Tibial nerve (tissue), 4 donors: ENCODE data around the gene RGS6. TPM values are rescaled to one million over a fixed set of nuclear protein-coding genes. Genes with fewer than 3 reads are reported as not detected.

Experiments used
- DNase-seq, 2 donors: peaks; one replicate each; pipeline ENCODE4 v3.0.0-alpha.2; 2019; ENCODE audit warnings: low spot score in 2 of 2
- H3K27ac ChIP-seq, 4 donors: fragments of 200-600 bp; sonication (generic) in 3 of 4; one replicate each; pipeline ENCODE4 v1.5.1; 2017 to 2019; ENCODE audit warnings: mild to moderate bottlenecking in 1 of 4
- H3K27me3 ChIP-seq, 2 donors: fragments of 200-600 bp; sonication (generic) in 1 of 2; one replicate each; pipeline versions ENCODE4 v1.5.1 to v1.6.0; 2017 to 2019
- H3K36me3 ChIP-seq, 3 donors: fragments of 200-600 bp; sonication (generic); one replicate each; pipeline ENCODE4 v1.5.1; 2018 to 2019
- H3K4me1 ChIP-seq, 4 donors: fragments of 200-600 bp; sonication (generic) in 3 of 4; one replicate each; pipeline ENCODE4 v1.5.1; 2017 to 2019
- H3K4me3 ChIP-seq, 4 donors: fragments of 200-600 bp; sonication (generic) in 3 of 4; one replicate each; pipeline ENCODE4 v1.5.1; 2017 to 2019; ENCODE audit warnings: mild to moderate bottlenecking in 1 of 4, moderate library complexity in 1 of 4
- H3K9me3 ChIP-seq, 4 donors: fragments of 200-600 bp; sonication (generic) in 3 of 4; one replicate each; pipeline ENCODE4 v1.5.1; 2017 to 2019
- CTCF ChIP-seq, 5 experiments: fragments of 200-600 bp in 3 of 5; fragments of 450-650 bp in 2 of 5; sonication (generic) in 3 of 5; IDR thresholded peaks; one replicate each; pipeline ENCODE4 v1.5.1; 2016 to 2019; ENCODE audit warnings: antibody characterized with exemption in 5 of 5, mild to moderate bottlenecking in 3 of 5, moderate library complexity in 2 of 5
- EP300 ChIP-seq, 2 donors: sonication (generic); formaldehyde crosslinking; IDR thresholded peaks; one replicate each; pipeline ENCODE4 v1.6.1; 2017; ENCODE audit warnings: antibody characterized with exemption in 2 of 2, mild to moderate bottlenecking in 1 of 2
- POLR2A ChIP-seq, 2 donors: fragments of 450-650 bp; IDR thresholded peaks; one replicate each; pipeline ENCODE4 v1.6.1; 2017; ENCODE audit warnings: antibody characterized with exemption in 2 of 2, mild to moderate bottlenecking in 2 of 2, moderate library complexity in 2 of 2
- WGBS, 2 donors: methylation state at CpG; one replicate each; pipeline ENCODE4 v1.1.5; 2018; 5-methylcytosine and 5-hydroxymethylcytosine counted together
- total RNA-seq, 4 donors: library from RNA; depleted of rRNA; stranded (reverse); fragments of >200 nt; gene quantifications; one replicate each; pipeline ENCODE4 v1.1.0, GENCODE V29; 2016

Gene RGS6
- total RNA-seq, 4 donors from 2014 or later: 43.5 to 67.2 (median 54.7) TPM

GRCh38 chr14:72463291-72463866 lies 531.1 kb downstream of the RGS6 start:
- no peak for TF ChIP-seq POLR2A (IDR thresholded peaks at IDR 0.05)
- TF ChIP-seq CTCF (IDR thresholded peaks at IDR 0.05): no peak
- TF ChIP-seq EP300 (IDR thresholded peaks at IDR 0.05): no peak
- WGBS, 2 donors: 72 to 76% methylated on average over 5 of the region's 5 CpGs

GRCh38 chr14:72464226-72464625 lies 532.0 kb downstream of the RGS6 start:
- no peak for DNase-seq
- peaks cover 0 to 23% (median 0%) of the 10 kb centered on the region in 3 donors for H3K36me3 ChIP-seq
- H3K27me3 ChIP-seq: no peaks in the 10 kb centered on the region
- TF ChIP-seq EP300 (IDR thresholded peaks at IDR 0.05) (no peak), CTCF (IDR thresholded peaks at IDR 0.05) (no peak), POLR2A (IDR thresholded peaks at IDR 0.05) (no peak)
- H3K27ac ChIP-seq: no peak overlapping the region
- no peaks in the 10 kb centered on the region for H3K4me1 ChIP-seq
- H3K9me3 ChIP-seq: peaks cover 0 to 17% (median 0%) of the 10 kb centered on the region in 4 donors
- 80 to 94% methylated on average over 3 of the region's 3 CpGs for WGBS, 2 donors
- H3K4me3 ChIP-seq: no peak overlapping the region

More at GRCh38 chr14:72463291-72463866, 531.1 kb downstream of the RGS6 start:
- Histone ChIP-seq H3K36me3 (peaks cover 0 to 23% (median 0%) of the 10 kb centered on the region in 3 donors), H3K4me1 (no peaks in the 10 kb centered on the region), H3K27ac (no peak overlapping the region), H3K4me3 (no peak overlapping the region), H3K27me3 (no peaks in the 10 kb centered on the region), H3K9me3 (peaks cover 0 to 17% (median 0%) of the 10 kb centered on the region in 4 donors)
- DNase-seq: no peak

- DNase-seq: no peak
- H3K4me1 ChIP-seq: no peaks in the 10 kb centered on the region
Measured at GRCh38 chr14:72466325-72466724, 534.1 kb downstream of the RGS6 start.

GRCh38 chr14:72471346-72471745 lies 539.1 kb downstream of the RGS6 start:
- DNase-seq: no peak
- 92% methylated on average over 6 of the region's 6 CpGs for WGBS, 2 donors
- TF ChIP-seq POLR2A (IDR thresholded peaks at IDR 0.05) (no peak), CTCF (IDR thresholded peaks at IDR 0.05) (no peak), EP300 (IDR thresholded peaks at IDR 0.05) (no peak)
- Histone ChIP-seq H3K4me3 (no peak overlapping the region), H3K36me3 (no peaks in the 10 kb centered on the region), H3K27me3 (no peaks in the 10 kb centered on the region), H3K9me3 (peaks cover 0 to 3% (median 0%) of the 10 kb centered on the region in 4 donors), H3K4me1 (no peaks in the 10 kb centered on the region), H3K27ac (no peak overlapping the region)

More at GRCh38 chr14:72466325-72466724, 534.1 kb downstream of the RGS6 start:
- Histone ChIP-seq H3K9me3 (peaks cover 0 to 17% (median 0%) of the 10 kb centered on the region in 4 donors), H3K4me3 (no peak overlapping the region), H3K36me3 (peaks cover 0 to 19% (median 0%) of the 10 kb centered on the region in 3 donors), H3K27me3 (no peaks in the 10 kb centered on the region), H3K27ac (no peak overlapping the region)
- TF ChIP-seq EP300 (IDR thresholded peaks at IDR 0.05) (no peak), CTCF (IDR thresholded peaks at IDR 0.05) (no peak)

GRCh38 chr14:72472845-72473244 lies 540.6 kb downstream of the RGS6 start:
- no peak for DNase-seq
- no peaks in the 10 kb centered on the region for H3K9me3 ChIP-seq
- no peak overlapping the region for H3K4me3 ChIP-seq
- WGBS, 2 donors: 90 to 93% methylated on average over 14 of the region's 14 CpGs
- no peaks in the 10 kb centered on the region for H3K27me3 ChIP-seq
- no peaks in the 10 kb centered on the region for H3K36me3 ChIP-seq
- H3K27ac ChIP-seq: no peak overlapping the region
- no peaks in the 10 kb centered on the region for H3K4me1 ChIP-seq
- TF ChIP-seq EP300 (IDR thresholded peaks at IDR 0.05): no peak
- TF ChIP-seq CTCF (IDR thresholded peaks at IDR 0.05): no peak
- no peak for TF ChIP-seq POLR2A (IDR thresholded peaks at IDR 0.05)
